EH (cell line): Measurements from ENCODE around the gene ZNF649.
"Not testable (repeated sequence)": the region's sequence is repeated elsewhere in the genome, so short reads cannot be mapped to it uniquely, and the experiment has no call there.

Experiments
- DNase-seq: peaks from one replicate; pipeline ENCODE4 v3.0.0-alpha.2; 2015; ENCODE audit warnings: low read depth

ZNF649 gene

GRCh38 chr19:51904331-51905165, at the start of gene ZNF649:
Gene ZNF649, minus strand, starts transcription at chr19:51905017. Its CDS starts 4,910 bp downstream, at chr19:51900107.
- peak; percentile 85 for DNase-seq

- DNase-seq = no peak
These were observed 44.2 kb upstream of the ZNF649 start for GRCh38 chr19:51948975-51949374.

GRCh38 chr19:51946602-51947001, 41.8 kb upstream of the ZNF649 start:
- no peak for DNase-seq

- no peak for DNase-seq
These were observed 40.2 kb upstream of the ZNF649 start for GRCh38 chr19:51944798-51945552.

- DNase-seq = no peak
These were observed 34.1 kb upstream of the ZNF649 start for GRCh38 chr19:51938936-51939335.

GRCh38 chr19:51931921-51932320, 27.1 kb upstream of the ZNF649 start:
- no peak for DNase-seq

GRCh38 chr19:51927859-51928258, 23.0 kb upstream of the ZNF649 start:
- DNase-seq = no peak

- DNase-seq = peak; percentile 91
These were observed 22.2 kb upstream of the ZNF649 start, which contains the start of gene ZNF613 for GRCh38 chr19:51926784-51927741. Gene ZNF613, plus strand, starts transcription at chr19:51927472. Its CDS starts 8,749 bp downstream, at chr19:51936221.

- no peak for DNase-seq
These were observed 21.6 kb upstream of the ZNF649 start for GRCh38 chr19:51926426-51926783.

GRCh38 chr19:51921949-51922348, 17.1 kb upstream of the ZNF649 start:
- no peak for DNase-seq

- DNase-seq = no peak
These were observed 14.8 kb upstream of the ZNF649 start for GRCh38 chr19:51919606-51920005.

- DNase-seq = no peak
These were observed 11.3 kb upstream of the ZNF649 start for GRCh38 chr19:51916167-51916566.

GRCh38 chr19:51915324-51915867, 10.6 kb upstream of the ZNF649 start:
- DNase-seq = no peak

- not testable (repeated sequence) for DNase-seq
These were observed 3.2 kb upstream of the ZNF649 start for GRCh38 chr19:51907981-51908380.

- not testable (repeated sequence) for DNase-seq
These were observed 1.3 kb upstream of the ZNF649 start for GRCh38 chr19:51906108-51906507.

GRCh38 chr19:51905639-51906038, 822 bp upstream of the ZNF649 start:
- DNase-seq = not testable (repeated sequence)

- DNase-seq = no peak
These were observed 389 bp upstream of the ZNF649 start for GRCh38 chr19:51905206-51905605.

GRCh38 chr19:51903192-51903591, 1.6 kb downstream of the ZNF649 start:
- DNase-seq = no peak

- no peak for DNase-seq
These were observed 3.0 kb downstream of the ZNF649 start for GRCh38 chr19:51901860-51902259.

GRCh38 chr19:51891193-51891747, 13.5 kb downstream of the ZNF649 start:
- DNase-seq = no peak

- no peak for DNase-seq
These were observed 14.9 kb downstream of the ZNF649 start for GRCh38 chr19:51889934-51890333.
